Activated T-cell treated with anti-CD3 and anti-CD28 coated beads for 4 hours (primary cell): ENCODE results near the gene RHOD.
A peak's percentile ranks its signal among the peaks of the same experiment; 100 is the strongest.

Experiments
- DNase-seq: peaks from one replicate; pipeline ENCODE4 v3.0.0-alpha.2; 2020

RHOD gene

GRCh38 chr11:67056267-67057204 is at the start of gene RHOD:
Gene RHOD, plus strand, starts transcription at chr11:67056847. Its CDS starts 56 bp downstream, at chr11:67056903.
- no peak for DNase-seq

DNA sequence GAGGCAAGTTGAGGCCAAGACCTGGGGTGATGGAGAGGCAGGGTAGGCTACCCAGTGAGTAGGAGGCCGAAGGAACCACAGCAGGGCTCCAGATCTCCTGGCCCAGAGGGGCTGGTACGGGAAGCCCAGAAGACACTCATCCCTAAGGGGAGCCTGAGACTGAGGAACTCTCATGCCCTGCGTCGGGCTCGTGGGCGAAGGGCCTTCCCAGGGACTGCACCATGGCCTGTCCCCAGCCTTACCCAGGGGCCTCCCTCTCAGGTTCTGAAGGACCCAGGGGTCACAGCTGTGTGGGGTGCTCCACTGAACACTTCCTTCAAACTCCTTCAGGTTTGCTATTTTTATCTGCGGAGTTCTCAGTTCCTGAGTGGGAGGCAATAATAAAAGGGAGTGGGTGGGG is 49.5 kb upstream of the RHOD start:
- no peak for DNase-seq

- no peak for DNase-seq
Observed at GRCh38 chr11:67010296-67010905, 46.2 kb upstream of the RHOD start.

GRCh38 chr11:67013511-67014045 is 43.1 kb upstream of the RHOD start:
- no peak for DNase-seq

DNA sequence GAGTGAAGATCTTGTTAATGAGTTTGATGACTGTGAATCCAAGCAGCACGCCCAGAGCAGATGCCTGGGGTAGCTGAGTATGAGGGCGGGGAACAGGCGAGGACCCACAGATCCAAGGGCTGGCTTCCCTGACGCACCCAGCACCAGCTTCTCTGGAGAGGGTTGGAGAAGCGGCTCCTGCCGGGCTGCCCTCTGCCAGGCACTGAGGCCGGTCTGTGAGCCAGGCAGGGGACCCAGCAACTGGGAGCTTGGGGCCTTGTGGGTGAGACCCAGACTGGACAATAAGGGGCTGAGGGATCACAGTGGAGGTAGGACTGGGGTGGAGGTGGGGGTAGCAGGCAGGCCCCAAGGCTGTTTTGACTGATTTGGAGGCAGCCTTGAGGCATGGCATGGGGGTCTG is 42.3 kb upstream of the RHOD start:
- DNase-seq, result no peak

DNA sequence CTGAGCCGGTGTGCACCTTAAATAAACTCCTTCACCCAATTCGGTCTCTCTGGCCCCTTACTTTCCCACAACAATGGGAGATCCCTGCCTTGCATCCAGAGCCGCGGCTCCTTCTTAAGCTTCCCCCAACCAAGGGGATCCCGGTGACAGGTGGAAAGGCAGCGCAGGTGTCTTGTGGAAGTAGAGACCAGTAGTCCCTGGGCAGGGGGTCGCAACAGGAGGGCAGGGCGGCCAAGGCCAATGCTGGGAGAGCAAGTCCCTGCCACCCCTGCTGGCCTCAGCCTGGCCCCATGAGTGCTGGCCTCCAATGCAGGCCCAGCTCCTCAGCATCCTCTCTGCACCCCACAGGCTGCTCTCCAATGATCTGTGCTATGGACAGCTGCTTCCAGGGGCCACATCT is 41.6 kb upstream of the RHOD start:
- DNase-seq, result no peak

- DNase-seq, result no peak
Observed at GRCh38 chr11:67016550-67016949, 40.1 kb upstream of the RHOD start.

DNA sequence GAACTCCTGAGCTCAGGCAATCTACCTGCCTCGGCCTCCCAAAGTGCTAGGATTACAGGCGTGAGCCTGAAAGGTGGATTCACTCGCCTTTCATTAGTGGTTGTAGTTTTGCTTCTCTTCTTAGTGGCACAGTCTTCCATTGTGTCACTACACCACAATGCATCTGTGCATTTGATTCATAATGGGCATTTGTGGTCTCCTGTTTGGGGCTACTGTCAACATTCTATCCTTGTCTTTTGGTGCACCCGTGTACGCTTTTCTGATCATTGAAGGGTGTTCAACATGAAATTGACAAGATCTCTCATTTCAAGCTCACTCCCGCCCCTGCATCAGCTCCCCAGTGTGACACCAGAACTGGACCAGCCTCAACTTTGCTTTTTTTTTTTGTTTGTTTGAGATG is 35.7 kb upstream of the RHOD start:
- no peak for DNase-seq

DNA sequence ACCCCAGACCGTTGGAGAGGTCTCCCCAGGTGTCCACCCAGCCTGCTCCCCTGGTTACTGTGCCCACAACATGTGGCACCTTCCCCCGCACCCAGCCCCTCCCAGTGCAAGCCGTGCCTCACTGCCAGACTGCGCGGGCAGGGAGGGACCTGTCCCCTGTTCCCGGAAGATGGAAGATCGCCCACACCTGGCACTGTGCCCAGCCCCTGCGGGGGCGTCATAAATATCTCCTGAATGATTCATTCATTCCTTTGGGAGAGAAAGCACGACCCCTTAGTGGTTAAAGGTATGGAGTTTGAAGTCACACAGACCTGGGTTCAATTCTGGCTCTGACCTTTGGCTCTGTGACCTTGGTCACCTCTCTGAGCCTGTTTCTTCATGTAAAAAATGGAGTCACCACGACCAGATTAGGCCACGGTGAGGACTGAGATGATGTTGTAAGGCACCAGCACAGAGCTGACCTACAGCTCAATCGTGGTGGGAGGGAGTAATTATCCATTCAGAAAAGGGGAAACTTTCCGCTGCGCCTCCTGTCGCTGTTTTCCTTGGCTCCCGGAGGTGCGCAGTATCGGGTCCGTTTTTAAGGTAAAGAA is 34.2 kb upstream of the RHOD start:
- DNase-seq, result no peak

DNA sequence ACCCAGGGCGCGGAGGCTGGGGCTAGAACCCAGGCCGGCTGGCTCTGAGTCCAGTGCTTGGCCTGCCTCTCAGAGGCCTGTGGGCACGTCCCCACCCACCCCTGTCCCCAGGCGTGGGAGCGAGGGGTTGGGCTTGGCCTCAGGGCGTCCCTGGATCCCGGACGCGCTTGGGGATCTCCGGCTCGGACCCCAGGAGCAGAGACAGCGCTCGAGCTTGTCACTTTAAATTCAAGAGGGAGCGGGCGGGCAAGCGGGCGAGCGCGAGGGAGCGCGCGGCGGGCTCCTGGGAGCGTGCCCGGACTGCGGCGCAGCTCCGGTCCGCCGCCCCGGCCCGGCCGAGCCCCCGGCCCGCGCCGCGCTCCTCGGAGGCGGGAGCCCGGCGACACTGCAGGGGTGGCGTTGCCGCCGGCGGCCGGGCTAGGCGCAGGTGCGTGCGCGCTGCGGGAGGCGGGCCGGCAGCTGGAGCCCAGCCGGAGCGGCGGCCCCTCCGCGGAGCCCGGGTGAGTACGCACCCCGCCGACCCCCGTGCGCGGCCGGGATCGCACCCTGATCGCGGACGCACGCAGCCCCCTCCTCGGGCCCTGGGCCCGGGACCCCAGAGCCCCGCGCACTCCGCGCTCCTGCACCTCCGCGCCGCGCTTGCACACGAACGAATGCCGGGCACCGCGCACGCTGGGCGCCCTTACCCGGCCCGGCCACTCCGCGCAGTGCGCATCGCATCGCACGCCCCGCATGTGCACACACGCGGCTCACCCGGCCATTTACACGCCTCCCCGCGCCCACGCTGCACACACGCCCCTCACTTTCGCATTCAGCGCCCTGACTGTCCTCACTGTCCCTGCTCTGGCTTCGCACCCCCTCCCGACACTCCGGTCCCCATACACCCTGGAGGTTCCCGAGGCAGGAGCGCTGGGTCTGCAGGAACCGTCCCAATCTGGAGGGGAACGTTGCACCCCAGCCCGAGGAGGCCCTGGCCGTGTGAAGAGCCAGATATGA is 33.4 kb upstream of the RHOD start, which contains the start of gene SYT12:
Gene SYT12 (plus strand): TSS at position 174 of the 996 bp plus-strand sequence. CDS start 7,011 bp downstream, outside the sequence.
- no peak for DNase-seq

DNA sequence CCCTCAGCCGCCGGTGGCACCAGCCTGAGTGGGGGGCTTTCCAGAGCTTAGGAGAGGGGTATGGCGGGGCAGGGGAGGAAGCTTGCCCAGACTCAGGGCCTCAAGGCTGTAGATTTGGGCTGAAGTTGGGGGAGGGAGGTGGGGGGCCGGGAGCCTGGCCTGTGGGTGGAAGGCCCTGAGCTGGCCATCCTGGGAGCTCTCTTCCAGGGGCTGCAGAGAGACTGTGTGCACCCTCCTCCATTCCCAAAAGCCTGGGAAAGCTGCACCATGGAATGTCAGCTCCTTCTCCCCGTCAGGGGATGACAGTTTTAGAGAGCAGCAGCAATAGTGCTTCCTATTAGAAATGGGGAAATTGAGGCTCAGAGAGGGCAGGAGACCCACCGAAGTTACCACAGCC is 32.7 kb upstream of the RHOD start:
- no peak for DNase-seq

GRCh38 chr11:67024410-67024809 is 32.2 kb upstream of the RHOD start:
- DNase-seq, result peak; percentile 46

GRCh38 chr11:67024966-67025365 is 31.7 kb upstream of the RHOD start:
- DNase-seq, result no peak

DNA sequence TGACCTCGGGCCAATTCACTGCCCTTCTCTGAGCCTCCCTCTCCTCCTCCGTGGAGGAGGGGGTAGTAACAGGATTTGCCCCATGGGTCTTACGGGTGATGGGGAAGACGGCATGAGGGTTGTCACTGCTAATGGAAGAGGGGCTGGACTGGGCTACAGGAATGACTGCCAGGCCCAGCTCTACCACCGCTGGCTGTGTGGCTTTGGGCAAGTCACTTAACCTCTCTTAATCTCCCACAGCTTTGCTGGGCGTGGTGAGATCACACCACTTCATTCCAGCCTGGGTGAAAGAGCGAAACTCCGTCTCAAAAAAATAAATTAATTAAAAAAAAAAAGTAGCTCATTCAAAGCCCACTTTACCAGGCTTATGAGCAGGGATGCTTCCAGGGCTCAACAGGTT is 30.9 kb upstream of the RHOD start:
- DNase-seq, result no peak

DNA sequence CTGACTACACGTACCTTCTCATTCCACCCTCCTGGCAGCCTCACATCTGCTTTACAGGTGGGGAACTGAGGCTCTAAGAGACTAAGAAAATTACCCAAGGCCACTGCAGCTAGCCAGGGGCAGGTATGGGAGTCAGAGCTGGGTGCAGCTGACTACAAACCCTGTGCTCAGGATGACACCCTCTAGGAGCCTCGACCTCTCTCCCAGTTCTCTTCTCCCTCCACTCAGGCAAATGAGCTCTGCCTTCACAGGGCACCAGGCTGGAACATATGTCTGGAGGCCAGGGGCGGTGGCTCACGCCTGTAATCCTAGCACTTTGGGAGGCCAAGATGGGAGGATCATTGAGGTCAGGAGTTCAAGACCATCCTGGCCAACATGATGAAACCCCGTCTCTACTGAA is 29.7 kb upstream of the RHOD start:
- no peak for DNase-seq

DNA sequence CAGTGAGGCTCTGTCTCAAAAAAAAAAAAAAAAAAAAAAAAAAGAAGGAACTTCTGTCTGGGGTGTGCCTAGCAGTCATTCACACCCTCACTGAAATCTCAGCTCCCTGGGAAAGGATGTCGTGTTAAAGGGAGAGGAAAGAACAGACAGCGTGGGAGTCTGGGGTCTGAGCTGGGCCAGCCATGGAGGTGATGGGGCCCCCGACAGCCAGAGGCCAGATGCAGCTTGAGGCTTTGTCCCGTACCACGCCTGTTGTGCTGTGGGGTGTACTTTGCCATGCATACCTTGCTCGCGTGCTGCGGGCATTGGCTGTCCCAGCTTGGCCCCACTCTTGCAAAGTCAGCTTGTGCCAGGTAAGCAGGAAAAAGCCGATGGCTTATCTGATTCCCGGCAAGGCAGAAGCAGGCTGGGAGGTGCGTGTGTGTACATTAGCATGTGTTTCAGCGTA is 29.1 kb upstream of the RHOD start:
- no peak for DNase-seq

DNA sequence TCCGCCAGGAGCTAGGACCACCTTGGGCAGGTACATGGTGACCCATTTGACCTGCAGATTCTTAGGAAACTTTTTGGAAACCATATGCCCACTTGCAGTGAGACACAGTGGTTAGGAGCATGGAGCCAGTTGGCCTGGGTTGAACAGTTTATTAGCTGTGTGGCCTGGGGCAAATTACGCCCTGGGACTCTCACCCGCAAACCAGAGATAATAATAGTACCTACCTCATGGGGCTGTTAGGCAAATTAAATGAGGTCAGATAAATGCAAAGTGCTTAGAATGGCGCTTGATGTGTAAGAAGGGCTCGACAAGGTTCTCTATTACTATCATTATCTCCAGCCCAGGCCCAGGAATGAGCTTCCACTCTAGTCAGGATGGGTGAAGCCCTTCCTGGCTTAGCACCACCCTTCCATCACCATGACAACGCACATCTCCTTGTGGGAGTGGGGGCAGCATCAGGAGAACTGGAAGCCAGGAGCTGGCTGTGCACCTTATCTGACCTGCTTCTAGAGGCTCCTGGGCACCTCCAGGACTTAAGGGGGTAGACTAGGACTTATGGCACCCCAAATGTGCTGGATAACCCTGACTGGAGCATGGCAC is 28.6 kb upstream of the RHOD start:
- DNase-seq, result no peak

- no peak for DNase-seq
Observed at GRCh38 chr11:67029146-67029545, 27.5 kb upstream of the RHOD start.

- DNase-seq, result no peak
Observed at GRCh38 chr11:67030976-67031375, 25.7 kb upstream of the RHOD start.

DNA sequence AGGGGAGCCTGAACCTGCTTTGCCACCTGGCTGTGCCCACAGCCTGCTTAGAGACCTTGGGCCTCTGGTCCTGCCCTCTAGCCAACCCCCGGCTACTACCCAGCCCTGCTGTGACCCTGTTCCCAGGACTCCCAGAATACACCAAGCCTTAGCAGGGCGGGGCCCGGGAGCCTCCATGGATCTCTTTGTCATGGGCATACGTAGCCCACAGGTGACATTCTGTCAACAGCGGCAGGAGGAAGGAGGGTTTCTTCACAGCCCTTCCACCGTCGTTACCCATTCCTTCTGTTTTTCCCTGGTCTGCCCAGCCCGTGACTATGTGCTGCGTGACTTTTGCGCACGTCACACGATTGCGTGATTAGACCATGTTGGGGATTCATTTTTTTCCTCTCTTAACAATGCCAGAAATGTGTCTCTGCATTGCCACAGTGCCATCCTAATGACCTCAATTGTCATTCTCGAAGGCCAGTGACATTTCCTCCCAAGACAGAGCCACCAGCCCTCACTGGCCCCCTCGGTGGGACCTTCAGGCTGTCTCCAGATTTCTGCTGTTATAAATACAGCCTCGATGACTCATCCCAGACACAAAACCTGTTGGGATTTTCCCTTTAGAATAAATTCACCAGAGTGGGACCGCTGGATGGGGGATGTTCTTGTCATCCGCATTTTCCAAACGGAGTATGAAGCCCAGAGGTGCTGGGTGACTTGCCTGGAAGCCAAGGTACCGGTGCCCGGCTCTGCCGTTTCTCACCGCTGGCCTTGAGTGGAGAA is 24.7 kb upstream of the RHOD start:
- DNase-seq, result no peak
